GM18861 (cell line): ENCODE data around the gene CLEC2A.

Experiments
- ATAC-seq: cut with Tn5 transposase; IDR thresholded peaks from one replicate; pipeline ENCODE4 v1.9.1; 2021; ENCODE audit not compliant: unreplicated experiment

Gene CLEC2A

GRCh38 chr12:9935026-9935425 is 2.9 kb upstream of the CLEC2A start:
- no peak for ATAC-seq

- ATAC-seq: no peak
These were observed 1.8 kb upstream of the CLEC2A start for GRCh38 chr12:9933958-9934357.

- no peak for ATAC-seq
These were observed 925 bp downstream of the CLEC2A start for GRCh38 chr12:9931245-9931644.

GRCh38 chr12:9928607-9929006 is 3.6 kb downstream of the CLEC2A start:
- ATAC-seq: no peak

GRCh38 chr12:9926876-9927275 is 5.3 kb downstream of the CLEC2A start:
- ATAC-seq: no peak

- ATAC-seq: no peak
These were observed 6.3 kb downstream of the CLEC2A start for GRCh38 chr12:9925705-9926393.

GRCh38 chr12:9922429-9922828 is 9.7 kb downstream of the CLEC2A start:
- ATAC-seq: no peak

- no peak for ATAC-seq
These were observed 11.7 kb downstream of the CLEC2A start for GRCh38 chr12:9920451-9920850.

GRCh38 chr12:9919443-9919842 is 12.7 kb downstream of the CLEC2A start:
- no peak for ATAC-seq

GRCh38 chr12:9911708-9912107 is 20.5 kb downstream of the CLEC2A start:
- no peak for ATAC-seq

- ATAC-seq: no peak
These were observed 21.3 kb downstream of the CLEC2A start for GRCh38 chr12:9910716-9911421.

- ATAC-seq: no peak
These were observed 22.4 kb downstream of the CLEC2A start for GRCh38 chr12:9909724-9910123.

- ATAC-seq: no peak
These were observed 23.8 kb downstream of the CLEC2A start for GRCh38 chr12:9908350-9908749.

- no peak for ATAC-seq
These were observed 24.4 kb downstream of the CLEC2A start for GRCh38 chr12:9907769-9908168.

GRCh38 chr12:9906873-9907272 is 25.3 kb downstream of the CLEC2A start:
- no peak for ATAC-seq

- no peak for ATAC-seq
These were observed 29.5 kb downstream of the CLEC2A start for GRCh38 chr12:9902539-9903228.

GRCh38 chr12:9900930-9901329 is 31.2 kb downstream of the CLEC2A start:
- no peak for ATAC-seq

- ATAC-seq: no peak
These were observed 33.0 kb downstream of the CLEC2A start for GRCh38 chr12:9899209-9899608.

GRCh38 chr12:9897535-9897934 is 34.6 kb downstream of the CLEC2A start:
- no peak for ATAC-seq

- ATAC-seq: no peak
These were observed 36.8 kb downstream of the CLEC2A start for GRCh38 chr12:9895215-9895971.

GRCh38 chr12:9888665-9889273 is 43.4 kb downstream of the CLEC2A start:
- no peak for ATAC-seq
